SJSA1 (cell line): ENCODE data around the gene RNU1-2. TPM values are rescaled to one million over a fixed set of nuclear protein-coding genes. Genes with fewer than 3 reads are reported as not detected.
"Not testable (repeated sequence)": the region's sequence is repeated elsewhere in the genome, so short reads cannot be mapped to it uniquely, and the experiment has no call there.

Source experiments
- DNase-seq, 2 experiments: peaks; one replicate each; pipeline ENCODE4 v3.0.0-alpha.2; 2015 to 2020; ENCODE audit warnings: low spot score in 2 of 2, low read depth in 1 of 2
- H3K27ac ChIP-seq: fragments of 250-450 bp; sonication (Bioruptor Pico); 2 replicates; pipeline ENCODE4 v1.5.1; 2020; ENCODE audit warnings: mild to moderate bottlenecking, moderate library complexity
- H3K27me3 ChIP-seq: fragments of 250-450 bp; sonication (Bioruptor Pico); replicated peaks from 2 replicates; pipeline ENCODE4 v1.5.1; 2020; ENCODE audit warnings: mild to moderate bottlenecking, moderate library complexity
- H3K36me3 ChIP-seq: fragments of 250-450 bp; sonication (Bioruptor Pico); 2 replicates; pipeline ENCODE4 v1.5.1; 2020; ENCODE audit warnings: mild to moderate bottlenecking
- H3K4me1 ChIP-seq: fragments of 250-450 bp; sonication (Bioruptor Pico); replicated peaks from 2 replicates; pipeline ENCODE4 v1.6.1; 2021; ENCODE audit warnings: mild to moderate bottlenecking
- H3K4me3 ChIP-seq: fragments of 250-450 bp; sonication (Bioruptor Pico); 2 replicates; pipeline ENCODE4 v1.5.1; 2020; ENCODE audit warnings: mild to moderate bottlenecking
- H3K9me3 ChIP-seq: fragments of 250-450 bp; sonication (Bioruptor Pico); replicated peaks from 2 replicates; pipeline ENCODE4 v1.5.1; 2020; ENCODE audit warnings: mild to moderate bottlenecking
- total RNA-seq: library from RNA; depleted of rRNA; stranded (reverse); fragments of >200 nt; shearing (Covaris generic); gene quantifications from 2 replicates; pipeline ENCODE4 v1.2.3, GENCODE V29; 2014

Gene RNU1-2
- total RNA-seq, 1 experiment from 2014 or later, result under 0.01 TPM

DNA sequence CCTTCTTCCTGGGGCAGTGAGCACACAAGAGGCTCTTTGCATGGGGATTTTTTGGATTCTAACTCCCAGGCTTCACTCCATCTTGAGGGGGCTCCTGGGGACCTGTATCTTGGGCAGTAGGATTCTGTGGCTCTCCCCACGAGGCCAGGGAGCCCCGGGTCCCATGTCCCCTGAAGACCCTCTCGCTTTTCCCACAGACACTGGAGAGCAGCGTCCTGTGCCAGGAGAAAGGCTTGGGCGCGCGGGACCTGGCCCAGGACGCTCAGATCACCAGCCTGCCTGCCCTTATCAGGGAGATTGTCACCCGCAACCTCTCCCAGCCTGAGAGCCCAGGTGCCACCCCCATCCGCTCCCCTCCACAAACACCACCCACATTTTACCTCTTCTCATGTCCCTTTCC lies 26.7 kb downstream of the RNU1-2 start:
- Histone ChIP-seq H3K4me3 (no peak overlapping the region), H3K4me1 (no peaks in the 10 kb centered on the region; the same call in 1 of the 2 replicates), H3K9me3 (no peaks in the 10 kb centered on the region), H3K36me3 (no peaks in the 10 kb centered on the region), H3K27ac (no peak overlapping the region), H3K27me3 (no peaks in the 10 kb centered on the region)
- no peak for DNase-seq

DNA sequence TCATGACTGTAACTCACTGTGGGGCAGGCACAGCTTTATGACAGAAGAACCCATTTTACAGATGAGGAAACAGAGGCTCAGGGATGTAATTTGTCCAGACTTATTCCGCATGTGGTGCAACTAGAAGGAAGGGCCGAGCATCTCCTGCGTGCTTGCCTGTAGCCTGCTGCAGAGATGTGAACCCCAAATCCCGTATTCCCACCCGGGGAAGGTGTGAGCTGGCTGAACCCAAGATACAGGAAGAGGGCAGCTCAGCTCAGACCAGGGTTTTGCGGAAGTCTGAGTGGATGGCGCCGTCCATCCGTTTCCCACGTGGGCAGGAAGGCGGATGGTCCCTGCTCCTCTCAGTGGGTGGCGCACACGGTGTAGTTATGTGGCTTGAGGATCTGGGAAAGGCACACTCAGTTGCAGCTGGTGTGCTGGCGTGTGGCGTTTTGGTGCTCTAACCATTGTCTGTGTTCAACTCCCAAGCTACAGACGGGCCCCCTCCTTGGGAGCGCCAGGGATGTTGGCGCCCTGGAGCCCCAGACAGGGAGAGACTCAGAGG lies 27.2 kb downstream of the RNU1-2 start:
- DNase-seq, result no peak

DNA sequence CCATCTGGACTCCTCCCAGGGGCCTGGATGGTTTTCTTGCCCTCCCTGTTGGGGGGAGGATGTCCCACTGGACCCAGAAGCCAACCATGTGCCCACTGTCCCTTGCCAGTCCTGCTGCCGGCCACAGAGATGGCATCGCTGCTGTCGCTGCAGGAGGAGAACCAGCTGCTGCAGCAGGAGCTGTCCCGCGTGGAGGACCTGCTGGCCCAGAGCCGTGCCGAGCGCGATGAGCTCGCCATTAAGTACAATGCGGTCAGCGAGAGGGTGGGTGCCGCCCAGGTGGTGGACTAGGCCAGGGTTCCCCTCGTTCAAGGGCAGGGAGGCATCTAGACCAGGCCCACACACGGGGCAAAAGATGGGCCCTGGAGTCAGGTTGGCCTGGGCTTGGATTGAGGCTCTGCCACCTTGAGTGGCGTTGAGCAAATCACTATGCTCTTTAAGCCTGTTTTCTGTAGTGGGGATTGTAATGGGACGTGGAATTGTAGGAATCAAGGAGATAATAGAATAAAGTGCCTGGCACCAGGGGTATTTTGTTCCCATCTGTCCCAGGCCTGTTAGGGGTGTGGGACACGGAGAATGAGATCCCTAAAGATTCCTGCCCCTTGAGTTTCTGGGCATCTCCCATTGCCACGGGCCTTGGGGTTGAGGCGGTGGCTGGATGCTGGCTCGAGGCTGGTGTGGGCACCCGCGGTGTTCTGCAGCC lies 28.6 kb downstream of the RNU1-2 start:
- no peaks in the 10 kb centered on the region for H3K27me3 ChIP-seq

More for the DNA sequence above, 27.2 kb downstream of the RNU1-2 start:
- Histone ChIP-seq H3K27ac (no peak overlapping the region), H3K27me3 (no peaks in the 10 kb centered on the region), H3K4me3 (no peak overlapping the region), H3K36me3 (no peaks in the 10 kb centered on the region), H3K4me1 (no peaks in the 10 kb centered on the region; the same call in 1 of the 2 replicates), H3K9me3 (no peaks in the 10 kb centered on the region)

DNA sequence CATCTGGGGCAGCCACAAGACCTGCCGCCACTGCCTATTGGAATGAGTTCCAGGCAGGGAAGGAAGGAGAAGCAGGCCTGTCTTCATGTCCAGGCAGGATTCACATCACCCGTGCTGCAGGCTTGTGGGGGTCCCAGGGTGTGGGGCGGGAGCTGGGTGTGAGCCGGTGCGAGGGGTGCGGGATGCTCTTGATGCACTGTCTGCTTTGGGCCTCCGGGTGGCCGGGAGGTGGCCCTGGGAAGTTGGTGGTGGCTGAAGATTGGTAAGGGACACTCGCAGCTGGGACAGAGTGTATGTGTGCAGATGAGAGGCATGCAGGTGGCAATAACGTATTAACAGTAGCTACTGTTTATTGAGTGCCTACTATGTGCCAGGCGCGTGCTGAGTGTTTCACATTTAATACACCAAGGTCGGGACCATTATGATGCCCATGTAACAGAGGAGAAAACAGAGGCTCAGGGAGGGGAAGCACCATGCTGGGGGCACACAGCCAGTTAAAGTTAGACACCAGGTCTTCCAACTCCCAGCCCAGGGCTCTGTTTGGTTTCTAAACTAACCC lies 29.2 kb downstream of the RNU1-2 start:
- no peak for DNase-seq
- H3K4me3 ChIP-seq, result no peak overlapping the region

More for the DNA sequence above, 28.6 kb downstream of the RNU1-2 start:
- no peaks in the 10 kb centered on the region; the same call in 1 of the 2 replicates for H3K4me1 ChIP-seq
- no peak overlapping the region for H3K27ac ChIP-seq
- H3K4me3 ChIP-seq, result no peak overlapping the region
- DNase-seq, result no peak
- H3K9me3 ChIP-seq, result no peaks in the 10 kb centered on the region
- no peaks in the 10 kb centered on the region for H3K36me3 ChIP-seq

DNA sequence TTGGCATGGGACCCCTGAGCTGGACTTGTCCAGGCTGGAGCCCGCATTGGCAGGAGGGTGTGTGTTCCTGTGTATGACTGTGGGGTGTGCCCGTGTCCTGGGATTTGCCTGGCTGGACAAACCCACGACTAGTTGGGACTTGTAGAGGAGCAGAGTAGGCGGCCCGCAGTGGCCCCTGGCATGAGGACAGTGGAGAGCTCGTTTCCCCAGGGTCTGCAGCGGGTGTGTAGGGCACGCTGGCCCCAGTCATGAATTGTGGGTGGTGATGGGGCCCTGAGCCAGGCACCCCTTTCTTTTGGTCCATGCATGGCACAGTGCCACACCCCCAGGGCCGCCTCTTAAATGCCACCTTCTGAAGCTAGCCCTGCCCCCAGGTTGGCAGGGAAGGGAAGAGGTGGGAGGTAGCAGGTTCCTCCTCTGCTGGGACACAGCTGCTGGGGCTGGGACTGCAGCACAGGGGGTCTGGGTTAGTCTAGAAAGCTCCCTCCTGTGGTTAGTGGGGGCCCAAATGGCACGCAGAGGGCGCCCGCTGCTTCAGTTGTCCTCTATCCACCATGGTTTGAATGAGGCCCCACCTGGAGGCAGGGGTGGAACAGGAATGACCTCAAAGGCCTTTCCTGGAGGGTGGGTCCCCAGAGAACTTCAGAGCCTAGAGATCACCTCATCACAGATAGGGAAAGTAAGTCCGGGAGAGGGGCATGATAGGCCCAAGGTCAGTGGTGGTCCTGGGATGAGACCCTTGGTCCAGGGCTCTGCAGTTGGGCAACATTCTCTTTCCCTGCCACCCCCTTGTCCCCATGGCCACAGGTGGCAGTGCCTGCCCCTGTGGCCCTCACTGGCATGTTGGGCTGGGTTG lies 30.1 kb downstream of the RNU1-2 start:
- H3K4me1 ChIP-seq, result no peaks in the 10 kb centered on the region; the same call in 1 of the 2 replicates
- H3K4me3 ChIP-seq, result no peak overlapping the region
- no peaks in the 10 kb centered on the region for H3K36me3 ChIP-seq
- DNase-seq, result no peak
- no peaks in the 10 kb centered on the region for H3K27me3 ChIP-seq
- no peak overlapping the region for H3K27ac ChIP-seq
- no peaks in the 10 kb centered on the region for H3K9me3 ChIP-seq

More for the DNA sequence above, 29.2 kb downstream of the RNU1-2 start:
- Histone ChIP-seq H3K27me3 (no peaks in the 10 kb centered on the region), H3K4me1 (no peaks in the 10 kb centered on the region; the same call in 1 of the 2 replicates), H3K27ac (no peak overlapping the region), H3K36me3 (no peaks in the 10 kb centered on the region), H3K9me3 (no peaks in the 10 kb centered on the region)

DNA sequence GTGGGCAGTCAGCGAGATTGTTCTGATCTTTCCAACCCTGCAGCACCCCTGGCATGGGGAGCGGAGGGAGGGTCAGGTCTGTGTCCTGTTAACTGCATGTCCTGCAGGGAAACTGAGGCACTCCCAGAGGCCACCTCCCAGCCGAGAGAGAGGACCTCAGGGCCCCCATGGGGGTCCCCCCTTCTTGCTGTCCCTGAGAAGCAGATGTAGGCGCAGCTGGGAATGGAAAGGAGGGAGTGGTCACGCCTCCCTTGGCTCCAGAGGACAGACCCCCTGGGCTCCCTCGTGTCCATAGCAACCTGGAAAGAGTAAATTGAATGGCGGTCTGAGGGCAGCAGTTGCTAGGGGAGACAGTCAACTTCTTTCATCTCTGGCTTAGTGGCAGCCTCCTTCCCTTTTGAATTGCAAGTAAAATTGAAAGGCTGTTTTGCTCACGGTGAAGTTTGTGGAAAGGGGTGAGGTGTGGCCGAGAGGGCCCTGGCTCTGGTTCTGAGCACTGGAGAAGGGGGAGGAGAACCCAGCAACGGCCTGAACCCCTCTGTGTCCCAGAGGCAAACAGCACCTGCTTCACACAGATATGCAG lies 30.8 kb downstream of the RNU1-2 start:
- no peak for DNase-seq
- Histone ChIP-seq H3K9me3 (no peaks in the 10 kb centered on the region), H3K27me3 (no peaks in the 10 kb centered on the region), H3K36me3 (0 out of 2 replicates have a peak, but pooled peaks cover 2% of the 10 kb centered on the region), H3K27ac (no peak overlapping the region), H3K4me3 (no peak overlapping the region), H3K4me1 (no peaks in the 10 kb centered on the region; the same call in 1 of the 2 replicates)

DNA sequence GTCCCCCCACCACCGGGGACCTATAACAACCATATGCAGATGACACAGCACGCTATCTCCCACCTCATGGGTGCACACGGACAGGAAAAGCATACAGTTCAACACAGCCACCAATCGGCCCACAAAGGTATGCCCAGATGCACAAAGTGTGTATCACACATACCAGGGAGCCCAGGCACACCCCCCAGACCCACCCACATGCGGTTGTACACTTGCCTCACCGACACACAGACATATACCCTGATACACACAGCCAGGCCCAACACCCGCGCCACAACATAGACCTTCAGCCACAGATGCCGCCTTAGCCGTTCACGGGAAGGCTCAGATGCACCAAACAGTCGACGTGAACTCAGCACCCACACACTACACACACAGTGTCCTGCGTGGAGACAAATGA lies 31.5 kb downstream of the RNU1-2 start:
- 0 out of 2 replicates have a peak, but pooled peaks cover 2% of the 10 kb centered on the region for H3K36me3 ChIP-seq
- no peaks in the 10 kb centered on the region for H3K27me3 ChIP-seq
- no peaks in the 10 kb centered on the region for H3K9me3 ChIP-seq
- no peaks in the 10 kb centered on the region for H3K4me1 ChIP-seq
- no peak overlapping the region for H3K4me3 ChIP-seq
- H3K27ac ChIP-seq, result no peak overlapping the region
- DNase-seq, result no peak

DNA sequence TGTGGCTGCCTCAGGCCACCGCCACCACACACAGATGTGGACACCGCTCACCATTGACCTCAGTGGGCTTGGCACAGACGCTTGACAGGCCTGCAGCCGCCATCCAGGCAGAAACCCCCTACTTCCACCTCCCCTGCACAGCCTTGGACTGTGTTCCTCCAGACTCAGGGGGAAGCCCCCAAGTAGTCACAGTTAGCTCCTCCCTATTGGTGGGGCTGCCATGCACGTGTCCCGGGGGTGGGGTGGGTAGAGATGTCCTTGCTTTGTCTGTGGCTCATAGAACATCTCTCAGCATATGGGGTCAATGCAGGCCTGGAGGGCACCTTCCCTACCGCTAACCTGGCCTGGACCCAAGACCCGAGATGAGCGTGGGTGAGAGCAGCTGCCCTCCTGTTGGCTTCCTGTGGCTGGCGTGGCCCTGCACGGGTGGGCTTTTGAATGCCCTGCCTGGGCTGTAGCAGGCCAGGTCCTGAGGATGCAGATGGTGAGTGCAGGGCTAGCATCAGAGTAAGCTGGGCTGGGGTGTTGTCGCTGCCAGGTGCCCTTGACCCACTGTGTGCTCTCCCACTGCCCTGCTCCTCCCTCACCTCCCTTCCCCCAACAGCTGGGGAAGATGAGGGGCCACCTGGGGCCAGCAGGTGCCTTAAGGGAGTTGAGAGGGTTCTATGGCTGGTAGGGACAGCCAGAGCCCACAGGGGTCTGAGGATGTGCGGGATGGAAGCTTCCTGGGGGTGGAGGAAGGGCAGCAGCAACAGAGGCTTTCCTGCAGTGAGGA lies 32.1 kb downstream of the RNU1-2 start:
- no peak overlapping the region for H3K27ac ChIP-seq
- no peaks in the 10 kb centered on the region for H3K9me3 ChIP-seq
- no peak for DNase-seq
- H3K4me1 ChIP-seq, result no peaks in the 10 kb centered on the region
- H3K27me3 ChIP-seq, result no peaks in the 10 kb centered on the region
- H3K36me3 ChIP-seq, result 0 out of 2 replicates have a peak, but pooled peaks cover 2% of the 10 kb centered on the region
- no peak overlapping the region for H3K4me3 ChIP-seq

DNA sequence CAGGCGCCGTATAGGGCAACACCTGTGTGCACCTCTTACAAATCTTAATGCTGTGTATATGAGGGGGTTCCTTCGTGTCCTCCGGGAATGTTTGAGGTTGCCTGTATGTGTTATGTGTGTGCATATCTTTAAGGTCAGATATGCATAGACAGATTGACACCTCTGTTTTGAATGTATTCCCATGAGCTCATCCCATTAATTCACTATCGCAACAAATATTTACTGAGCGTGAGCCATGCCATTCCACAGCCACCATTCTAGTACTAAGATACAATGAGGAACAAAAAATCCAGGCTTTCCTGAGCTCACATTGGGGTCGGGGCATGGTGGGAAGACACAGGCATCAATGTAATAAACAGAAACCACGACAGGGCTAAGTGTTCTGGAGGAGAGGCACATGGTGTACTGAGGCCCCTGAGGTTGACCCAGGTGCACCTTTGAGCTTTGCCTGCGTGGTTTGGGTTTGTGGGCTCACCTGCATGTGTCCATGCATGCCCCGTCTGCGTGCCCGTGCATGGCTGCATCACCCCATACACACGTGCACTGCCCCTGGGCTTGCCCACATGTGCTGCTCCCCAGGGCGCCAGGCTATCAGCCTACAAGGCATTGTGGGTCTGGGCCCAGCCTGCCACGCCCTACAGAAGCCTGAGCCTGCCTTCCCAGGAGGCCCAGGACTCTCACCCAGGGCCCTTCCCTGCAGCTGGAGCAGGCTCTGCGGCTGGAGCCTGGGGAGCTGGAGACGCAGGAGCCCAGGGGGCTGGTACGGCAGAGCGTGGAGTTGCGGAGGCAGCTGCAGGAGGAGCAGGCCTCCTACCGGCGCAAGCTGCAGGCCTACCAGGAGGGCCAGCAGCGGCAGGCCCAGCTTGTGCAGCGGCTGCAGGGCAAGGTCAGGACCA lies 33.6 kb downstream of the RNU1-2 start:
- not testable (repeated sequence) for H3K36me3 ChIP-seq, H3K4me3 ChIP-seq, H3K27ac ChIP-seq, H3K27me3 ChIP-seq, H3K4me1 ChIP-seq, H3K9me3 ChIP-seq, DNase-seq

DNA sequence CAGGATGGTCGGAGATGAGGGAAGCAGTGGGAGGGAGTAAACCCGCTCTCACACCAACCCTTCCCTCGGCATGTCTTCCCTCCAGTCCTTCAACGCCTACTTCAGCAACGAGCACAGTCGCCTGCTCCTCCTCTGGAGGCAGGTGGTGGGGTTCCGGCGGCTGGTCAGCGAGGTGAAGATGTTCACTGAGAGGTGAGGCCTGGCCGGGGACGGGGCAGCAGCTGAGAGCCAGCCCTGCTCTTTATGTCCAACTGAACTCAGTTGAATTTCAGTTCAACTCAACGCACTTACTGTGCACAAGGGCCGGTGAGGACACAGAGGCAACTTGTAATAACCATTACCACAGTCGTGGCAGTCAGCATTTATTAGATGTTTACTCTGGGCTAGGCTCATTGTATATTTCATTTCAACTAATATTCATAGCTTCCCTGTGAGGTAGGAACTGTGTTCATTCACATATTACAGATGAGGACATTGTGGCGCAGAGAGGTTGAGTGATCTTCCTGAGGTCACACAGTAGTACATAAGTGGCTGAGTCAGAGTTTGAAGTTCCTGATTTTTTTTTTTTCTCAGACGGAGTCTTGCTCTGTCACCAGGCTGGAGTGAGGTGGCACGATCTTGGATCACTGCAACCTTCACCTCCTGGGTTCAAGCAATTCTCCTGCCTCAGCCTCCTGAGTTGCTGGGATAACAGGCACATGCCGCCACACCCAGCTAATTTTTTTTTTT lies 35.6 kb downstream of the RNU1-2 start:
- not testable (repeated sequence) for H3K27ac ChIP-seq, H3K4me1 ChIP-seq, H3K4me3 ChIP-seq, H3K9me3 ChIP-seq, H3K27me3 ChIP-seq, H3K36me3 ChIP-seq, DNase-seq

DNA sequence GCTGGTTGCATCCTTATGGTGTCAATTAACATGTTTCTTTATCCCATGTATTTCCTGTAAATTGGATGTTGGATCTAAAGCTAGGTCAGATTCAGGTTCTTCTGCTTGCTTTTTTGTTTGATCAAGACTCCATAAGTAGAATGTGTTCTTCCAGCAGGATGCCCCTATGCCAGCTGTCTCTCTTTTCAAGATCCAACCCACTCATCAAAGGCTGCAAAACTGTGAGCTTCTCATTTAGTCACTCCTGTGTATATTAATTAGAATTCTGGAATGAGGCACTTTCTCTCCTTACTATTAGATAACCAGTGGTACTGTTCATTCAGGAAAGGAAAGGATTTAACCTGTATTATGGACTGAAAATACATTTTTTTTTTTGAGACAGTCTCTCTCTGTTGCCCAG lies 38.2 kb downstream of the RNU1-2 start:
- H3K27me3 ChIP-seq, H3K4me3 ChIP-seq, H3K27ac ChIP-seq, H3K4me1 ChIP-seq, DNase-seq, H3K36me3 ChIP-seq, H3K9me3 ChIP-seq: not testable (repeated sequence)

DNA sequence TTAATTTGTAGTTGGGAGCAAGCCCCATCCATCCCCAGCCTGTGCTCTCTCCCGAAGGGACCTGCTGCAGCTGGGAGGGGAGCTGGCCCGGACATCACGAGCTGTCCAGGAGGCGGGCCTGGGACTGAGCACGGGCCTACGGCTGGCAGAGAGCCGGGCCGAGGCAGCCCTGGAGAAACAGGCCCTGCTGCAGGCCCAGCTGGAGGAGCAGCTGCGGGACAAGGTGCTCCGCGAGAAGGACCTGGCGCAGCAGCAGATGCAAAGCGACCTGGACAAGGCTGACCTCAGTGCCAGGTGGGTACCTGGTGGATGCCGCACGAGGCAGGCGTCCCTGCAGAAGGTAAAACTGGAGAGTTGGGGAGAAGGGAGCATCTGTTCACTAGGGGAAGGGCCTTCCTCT lies 40.8 kb downstream of the RNU1-2 start:
- DNase-seq, H3K4me1 ChIP-seq, H3K27me3 ChIP-seq, H3K4me3 ChIP-seq, H3K36me3 ChIP-seq, H3K27ac ChIP-seq, H3K9me3 ChIP-seq: not testable (repeated sequence)
